ENCODE data around the gene ICAM5. TPM values are rescaled to one million over a fixed set of nuclear protein-coding genes. Genes with fewer than 3 reads are reported as not detected.

The ICAM5 gene
- total and polyA plus RNA-seq, 9 of the 15 experiments (the other 6 are each of a cell fraction or from before 2014, with no cell fraction given), result 0.10 to 114 (median 13.7) TPM

GRCh38 chr19:10292206-10292788, 2.5 kb downstream of the ICAM5 start (continued):
- TF ChIP-seq ARID1B (IDR thresholded peaks at IDR 0.05), result no peak
- no peak for TF ChIP-seq POLR2H (tag; IDR thresholded peaks at IDR 0.05; ENCODE audit: low read depth)
- TF ChIP-seq PHF21A (IDR thresholded peaks at IDR 0.05; ENCODE audit: borderline replicate concordance, low read depth), result no peak
- no peak for TF ChIP-seq BCOR (IDR thresholded peaks at IDR 0.05)
- TF ChIP-seq ZNF23 (CRISPR knock-in tag; IDR thresholded peaks at IDR 0.05), result no peak
- no peak for TF ChIP-seq ARID2 (IDR thresholded peaks at IDR 0.05)
- no peak for TF ChIP-seq ARID3A (IDR thresholded peaks at IDR 0.05; ENCODE audit: borderline replicate concordance, low read depth, low read length)
- peak; percentile 64; the same call in 1 of the 2 replicates for TF ChIP-seq TFAP4 (CRISPR knock-in tag; IDR thresholded peaks at IDR 0.05; ENCODE audit: borderline replicate concordance)
- TF ChIP-seq TRIM25 (IDR thresholded peaks at IDR 0.05; ENCODE audit: borderline replicate concordance), result no peak
- TF ChIP-seq MAFF (IDR thresholded peaks at IDR 0.05; ENCODE audit: low read length), result no peak
- no peak for TF ChIP-seq GATA2 (CRISPR knock-in tag; IDR thresholded peaks at IDR 0.05)
- peak; percentile 69; the same call in 1 of the 2 replicates for TF ChIP-seq BHLHE40 (IDR thresholded peaks at IDR 0.05; ENCODE audit: low read length)
- TF ChIP-seq JUND (IDR thresholded peaks at IDR 0.05; ENCODE audit: borderline replicate concordance, low read depth, low read length), result no peak
- no peak for TF ChIP-seq JUND (tag; IDR thresholded peaks at IDR 0.05; ENCODE audit: borderline replicate concordance, low read depth, low read length)
- no peak for TF ChIP-seq TFE3 (CRISPR knock-in tag; IDR thresholded peaks at IDR 0.05)
- TF ChIP-seq IRF2 (CRISPR knock-in tag; IDR thresholded peaks at IDR 0.05), result no peak
- peak; percentile 65 for TF ChIP-seq POLR2A (conservative IDR thresholded peaks at IDR 0.05)
- no peak for TF ChIP-seq MAFG (tag; conservative IDR thresholded peaks at IDR 0.05)
- TF ChIP-seq CCNT2 (IDR thresholded peaks at IDR 0.05; ENCODE audit: borderline replicate concordance, extremely low read depth, insufficient read length, low read depth, low read length), result peak; percentile 51
- TF ChIP-seq THAP12 (CRISPR knock-in tag; IDR thresholded peaks at IDR 0.05), result no peak

All from K562 (cell line).